ENCODE data around the gene SLC28A2.
"Not testable (repeated sequence)": the region's sequence is repeated elsewhere in the genome, so short reads cannot be mapped to it uniquely, and the experiment has no call there.

Gene SLC28A2

GRCh38 chr15:45262906-45263461 lies 10.9 kb downstream of the SLC28A2 start:
- no peak for DNase-seq

- no peak for DNase-seq
Observed at GRCh38 chr15:45263854-45264253, 11.8 kb downstream of the SLC28A2 start.

GRCh38 chr15:45265506-45265905 lies 13.5 kb downstream of the SLC28A2 start:
- no peak for DNase-seq

GRCh38 chr15:45268135-45268534 lies 16.1 kb downstream of the SLC28A2 start:
- peak; percentile 41 for DNase-seq

- DNase-seq = no peak
Observed at GRCh38 chr15:45274636-45275380, 22.8 kb downstream of the SLC28A2 start.

- DNase-seq = peak; percentile 65
Observed at GRCh38 chr15:45276831-45277230, 24.8 kb downstream of the SLC28A2 start.

GRCh38 chr15:45279024-45279698 lies 27.1 kb downstream of the SLC28A2 start:
- peak; percentile 98 for DNase-seq

GRCh38 chr15:45285413-45285812 lies 33.4 kb downstream of the SLC28A2 start:
- no peak for DNase-seq

GRCh38 chr15:45287390-45287956 lies 35.4 kb downstream of the SLC28A2 start:
- DNase-seq = no peak

GRCh38 chr15:45288947-45289346 lies 36.9 kb downstream of the SLC28A2 start:
- DNase-seq = no peak

- no peak for DNase-seq
Observed at GRCh38 chr15:45291822-45292582, 40.0 kb downstream of the SLC28A2 start.

- not testable (repeated sequence) for DNase-seq
Observed at GRCh38 chr15:45293326-45293725, 41.3 kb downstream of the SLC28A2 start.

GRCh38 chr15:45298964-45299378 lies 46.9 kb downstream of the SLC28A2 start:
- not testable (repeated sequence) for DNase-seq

- no peak for DNase-seq
Observed at GRCh38 chr15:45304711-45305110, 52.7 kb downstream of the SLC28A2 start.

GRCh38 chr15:45306105-45306504 lies 54.1 kb downstream of the SLC28A2 start:
- no peak for DNase-seq

GRCh38 chr15:45307230-45307924 lies 55.3 kb downstream of the SLC28A2 start:
- peak; percentile 42 for DNase-seq

- DNase-seq = not testable (repeated sequence)
Observed at GRCh38 chr15:45314117-45314516, 62.1 kb downstream of the SLC28A2 start.

GRCh38 chr15:45314960-45315359 lies 62.9 kb downstream of the SLC28A2 start:
- no peak for DNase-seq

GRCh38 chr15:45319472-45320214 lies 67.6 kb downstream of the SLC28A2 start:
- no peak for DNase-seq

GRCh38 chr15:45320581-45321205 lies 68.7 kb downstream of the SLC28A2 start:
- DNase-seq = peak; percentile 58

- DNase-seq = no peak
Observed at GRCh38 chr15:45326280-45326679, 74.2 kb downstream of the SLC28A2 start.
